ENCODE data around the gene SLC4A9.

GRCh38 chr5:140365282-140365681, 5.3 kb downstream of the SLC4A9 start:
- TF ChIP-seq JUN (IDR thresholded peaks at IDR 0.05; ENCODE audit: borderline replicate concordance, insufficient read depth, insufficient read length, low read depth): no peak
- no peak for TF ChIP-seq CTCF (IDR thresholded peaks at IDR 0.05; ENCODE audit: extremely low read depth in 1 of 2, insufficient read depth in 1 of 2, low read depth in 1 of 2, low read length in 2 of 2)
- TF ChIP-seq POLR2AphosphoS5 (IDR thresholded peaks at IDR 0.05; ENCODE audit: insufficient read depth, low read depth, low read length): no peak
